SK-N-SH (cell line): ENCODE results near the gene PEX11A.

Experiments used
- GABPA ChIP-seq: IDR thresholded peaks from 2 replicates; pipeline ENCODE4 v1.4.0; 2012; ENCODE audit warnings: low read depth, mild to moderate bottlenecking
- RCOR1 ChIP-seq: fragments of 150-350 bp; IDR thresholded peaks from 2 replicates; pipeline ENCODE4 v1.6.1; 2017; ENCODE audit warnings: antibody characterized with exemption, low read length
- TF ChIP-seq, protein P1 (sequence below): IDR thresholded peaks from 2 replicates; pipeline ENCODE4 v1.4.0; 2012; ENCODE audit warnings: low read depth
- TF ChIP-seq, protein P2 (sequence below): fragments of 200-600 bp; sonication (generic); IDR thresholded peaks from 2 replicates; pipeline ENCODE4 v1.6.1; 2017; ENCODE audit warnings: antibody characterized with exemption, mild to moderate bottlenecking, moderate library complexity
- TF ChIP-seq, protein P3 (sequence below): IDR thresholded peaks from 2 replicates; pipeline ENCODE4 v1.6.1; 2012; ENCODE audit warnings: mild to moderate bottlenecking, low read depth, low read length, moderate library complexity

DNA sequence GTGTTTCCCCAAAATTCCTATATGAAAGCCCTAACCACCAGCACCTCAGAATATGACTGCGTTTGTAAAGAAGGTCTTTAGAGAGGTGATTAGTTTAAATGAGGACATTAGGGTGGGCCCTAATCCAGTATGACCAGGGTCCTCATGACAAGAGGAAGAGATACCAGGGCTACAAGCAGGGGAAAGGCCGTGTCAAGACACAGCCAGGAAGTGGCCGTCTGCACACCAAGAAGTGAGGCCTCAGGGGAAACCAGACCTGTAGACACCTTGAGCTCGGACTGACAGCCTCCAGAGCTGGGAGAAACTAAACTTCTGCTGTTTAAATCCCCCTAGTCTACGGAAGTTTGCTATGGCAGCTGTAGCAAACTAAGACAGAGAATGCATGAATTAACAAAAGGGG, 49.5 kb downstream of the PEX11A start:
- TF ChIP-seq, protein P1, sequence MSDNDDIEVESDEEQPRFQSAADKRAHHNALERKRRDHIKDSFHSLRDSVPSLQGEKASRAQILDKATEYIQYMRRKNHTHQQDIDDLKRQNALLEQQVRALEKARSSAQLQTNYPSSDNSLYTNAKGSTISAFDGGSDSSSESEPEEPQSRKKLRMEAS: no peak
- TF ChIP-seq RCOR1: no peak
- TF ChIP-seq, protein P2, sequence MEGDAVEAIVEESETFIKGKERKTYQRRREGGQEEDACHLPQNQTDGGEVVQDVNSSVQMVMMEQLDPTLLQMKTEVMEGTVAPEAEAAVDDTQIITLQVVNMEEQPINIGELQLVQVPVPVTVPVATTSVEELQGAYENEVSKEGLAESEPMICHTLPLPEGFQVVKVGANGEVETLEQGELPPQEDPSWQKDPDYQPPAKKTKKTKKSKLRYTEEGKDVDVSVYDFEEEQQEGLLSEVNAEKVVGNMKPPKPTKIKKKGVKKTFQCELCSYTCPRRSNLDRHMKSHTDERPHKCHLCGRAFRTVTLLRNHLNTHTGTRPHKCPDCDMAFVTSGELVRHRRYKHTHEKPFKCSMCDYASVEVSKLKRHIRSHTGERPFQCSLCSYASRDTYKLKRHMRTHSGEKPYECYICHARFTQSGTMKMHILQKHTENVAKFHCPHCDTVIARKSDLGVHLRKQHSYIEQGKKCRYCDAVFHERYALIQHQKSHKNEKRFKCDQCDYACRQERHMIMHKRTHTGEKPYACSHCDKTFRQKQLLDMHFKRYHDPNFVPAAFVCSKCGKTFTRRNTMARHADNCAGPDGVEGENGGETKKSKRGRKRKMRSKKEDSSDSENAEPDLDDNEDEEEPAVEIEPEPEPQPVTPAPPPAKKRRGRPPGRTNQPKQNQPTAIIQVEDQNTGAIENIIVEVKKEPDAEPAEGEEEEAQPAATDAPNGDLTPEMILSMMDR: no peak
- TF ChIP-seq, protein P3, sequence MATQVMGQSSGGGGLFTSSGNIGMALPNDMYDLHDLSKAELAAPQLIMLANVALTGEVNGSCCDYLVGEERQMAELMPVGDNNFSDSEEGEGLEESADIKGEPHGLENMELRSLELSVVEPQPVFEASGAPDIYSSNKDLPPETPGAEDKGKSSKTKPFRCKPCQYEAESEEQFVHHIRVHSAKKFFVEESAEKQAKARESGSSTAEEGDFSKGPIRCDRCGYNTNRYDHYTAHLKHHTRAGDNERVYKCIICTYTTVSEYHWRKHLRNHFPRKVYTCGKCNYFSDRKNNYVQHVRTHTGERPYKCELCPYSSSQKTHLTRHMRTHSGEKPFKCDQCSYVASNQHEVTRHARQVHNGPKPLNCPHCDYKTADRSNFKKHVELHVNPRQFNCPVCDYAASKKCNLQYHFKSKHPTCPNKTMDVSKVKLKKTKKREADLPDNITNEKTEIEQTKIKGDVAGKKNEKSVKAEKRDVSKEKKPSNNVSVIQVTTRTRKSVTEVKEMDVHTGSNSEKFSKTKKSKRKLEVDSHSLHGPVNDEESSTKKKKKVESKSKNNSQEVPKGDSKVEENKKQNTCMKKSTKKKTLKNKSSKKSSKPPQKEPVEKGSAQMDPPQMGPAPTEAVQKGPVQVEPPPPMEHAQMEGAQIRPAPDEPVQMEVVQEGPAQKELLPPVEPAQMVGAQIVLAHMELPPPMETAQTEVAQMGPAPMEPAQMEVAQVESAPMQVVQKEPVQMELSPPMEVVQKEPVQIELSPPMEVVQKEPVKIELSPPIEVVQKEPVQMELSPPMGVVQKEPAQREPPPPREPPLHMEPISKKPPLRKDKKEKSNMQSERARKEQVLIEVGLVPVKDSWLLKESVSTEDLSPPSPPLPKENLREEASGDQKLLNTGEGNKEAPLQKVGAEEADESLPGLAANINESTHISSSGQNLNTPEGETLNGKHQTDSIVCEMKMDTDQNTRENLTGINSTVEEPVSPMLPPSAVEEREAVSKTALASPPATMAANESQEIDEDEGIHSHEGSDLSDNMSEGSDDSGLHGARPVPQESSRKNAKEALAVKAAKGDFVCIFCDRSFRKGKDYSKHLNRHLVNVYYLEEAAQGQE: no peak
- TF ChIP-seq GABPA: no peak
